ENCODE results near the gene B4GALNT3.

DNA sequence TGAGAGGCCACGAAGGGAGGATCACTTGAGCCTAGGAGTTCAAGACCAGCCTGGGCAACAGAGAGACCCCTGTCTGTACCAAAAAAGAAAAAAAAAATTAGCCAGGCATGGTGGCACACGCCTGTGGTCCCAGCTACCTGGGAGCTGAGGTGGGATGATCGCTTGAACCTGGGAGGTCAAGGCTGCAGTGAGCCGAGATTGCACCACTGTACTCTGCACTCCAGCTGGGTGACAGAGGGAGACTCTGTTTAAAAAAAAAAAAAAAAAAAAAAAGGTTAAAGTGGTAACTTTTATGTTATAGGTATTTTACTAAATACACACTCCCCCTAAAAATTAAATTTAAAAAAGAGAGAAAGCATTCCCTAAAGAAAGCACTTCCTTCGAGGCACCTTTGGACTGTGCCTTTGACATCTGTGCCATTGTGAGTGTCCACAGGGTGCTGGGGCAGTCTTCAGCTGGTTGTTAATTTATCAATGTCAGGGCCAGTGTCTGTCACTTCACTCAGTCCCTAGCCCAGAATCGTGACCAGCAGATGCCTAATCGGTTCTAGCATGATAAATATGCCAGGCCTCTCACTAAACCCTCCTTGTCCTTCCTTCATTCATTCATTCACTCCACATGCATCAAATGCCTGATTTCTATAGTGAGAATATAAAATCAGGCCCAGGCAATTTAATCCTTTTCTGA, 63.1 kb downstream of the B4GALNT3 start:
- TF ChIP-seq POLR2AphosphoS5 (IDR thresholded peaks at IDR 0.05; ENCODE audit: borderline replicate concordance, low read depth, low read length) (no peak), EZH2 (IDR thresholded peaks at IDR 0.05) (no peak), FOXP2 (optimal IDR thresholded peaks at IDR 0.05; ENCODE audit: control extremely low read depth, extremely low read length, insufficient read depth) (no peak)

All from SK-N-MC (cell line).